NCI-H1105 (cell line): Measurements from ENCODE around the gene MAEL.

Source experiments
- DNase-seq: peaks from one replicate; lab custom pipeline; 2025; lab: John Stamatoyannopoulos, UW

The MAEL gene

GRCh38 chr1:167056529-167057231, 67.6 kb downstream of the MAEL start:
- DNase-seq, result peak; percentile 85

- DNase-seq, result peak; percentile 85
Measured at GRCh38 chr1:167057241-167057688, 68.2 kb downstream of the MAEL start.

GRCh38 chr1:167059045-167059808, 70.1 kb downstream of the MAEL start:
- peak; percentile 72 for DNase-seq

GRCh38 chr1:167059809-167060107, 70.7 kb downstream of the MAEL start:
- no peak for DNase-seq

GRCh38 chr1:167060141-167061072, 71.3 kb downstream of the MAEL start:
- no peak for DNase-seq

GRCh38 chr1:167061073-167061464, 72.0 kb downstream of the MAEL start:
- DNase-seq, result no peak

GRCh38 chr1:167064621-167065020, 75.5 kb downstream of the MAEL start:
- DNase-seq, result no peak

- no peak for DNase-seq
Measured at GRCh38 chr1:167065471-167065870, 76.4 kb downstream of the MAEL start.

- DNase-seq, result peak; percentile 73
Measured at GRCh38 chr1:167066333-167067122, 77.4 kb downstream of the MAEL start.

- no peak for DNase-seq
Measured at GRCh38 chr1:167067904-167068303, 78.8 kb downstream of the MAEL start.

GRCh38 chr1:167068761-167069160, 79.7 kb downstream of the MAEL start:
- DNase-seq, result no peak

- no peak for DNase-seq
Measured at GRCh38 chr1:167071286-167071685, 82.2 kb downstream of the MAEL start.
